HG02840 (cell line): ENCODE data around the gene SH3BP1.

Experiments used
- ATAC-seq: cut with Tn5 transposase; IDR thresholded peaks from one replicate; pipeline ENCODE4 v1.9.1; 2021; ENCODE audit warnings: mild to moderate bottlenecking, moderate library complexity, moderate number of reproducible peaks; ENCODE audit not compliant: unreplicated experiment, low FRiP score

SH3BP1 gene

DNA sequence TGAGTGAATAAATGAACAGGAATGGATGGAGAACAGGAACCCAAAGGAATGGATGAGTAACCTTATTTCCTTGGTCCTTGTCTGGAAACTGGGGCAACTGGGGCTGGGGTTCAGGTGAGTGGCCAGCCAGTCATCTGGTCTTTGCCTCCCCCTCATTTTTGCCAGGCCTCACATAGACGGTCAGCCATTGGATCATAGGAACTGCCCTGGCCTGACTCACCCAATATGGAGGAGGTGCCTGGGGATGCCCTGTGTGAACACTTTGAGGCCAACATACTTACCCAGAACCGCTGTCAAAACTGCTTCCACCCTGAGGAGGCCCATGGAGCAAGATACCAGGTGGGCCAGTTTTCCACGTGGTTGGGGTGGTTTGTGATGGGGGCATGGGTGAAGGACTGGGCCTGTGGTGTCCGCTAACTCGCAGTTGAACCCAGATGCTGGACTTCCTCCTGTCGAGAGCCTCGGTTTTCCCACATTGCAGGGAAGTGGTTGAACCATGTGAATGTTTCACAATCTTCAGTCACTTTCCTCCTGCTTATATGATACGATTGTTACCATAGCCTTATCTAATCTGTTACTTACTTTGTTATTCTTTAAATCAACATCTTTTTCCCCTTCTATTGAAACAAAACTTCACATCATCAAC, 61.8 kb downstream of the SH3BP1 start:
- ATAC-seq = no peak

DNA sequence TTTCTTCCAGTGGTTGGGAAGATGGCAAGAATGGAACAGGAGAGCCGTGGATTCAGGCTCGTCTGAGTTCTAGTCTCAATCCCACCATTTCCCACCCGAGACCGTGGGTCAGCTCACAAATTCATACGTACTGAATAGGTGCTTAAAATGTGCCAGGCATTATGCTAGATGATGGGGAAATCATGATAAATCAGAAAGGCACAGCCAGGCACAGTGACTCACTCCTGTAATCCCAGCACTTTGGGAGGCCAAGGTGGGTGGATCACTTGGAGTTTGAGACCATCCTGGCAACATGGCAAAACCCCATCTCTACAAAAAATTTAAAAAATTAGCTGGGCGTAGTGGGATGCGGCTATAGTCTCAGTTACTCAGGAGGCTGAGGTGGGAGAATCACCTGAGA, 64.4 kb downstream of the SH3BP1 start:
- no peak for ATAC-seq

DNA sequence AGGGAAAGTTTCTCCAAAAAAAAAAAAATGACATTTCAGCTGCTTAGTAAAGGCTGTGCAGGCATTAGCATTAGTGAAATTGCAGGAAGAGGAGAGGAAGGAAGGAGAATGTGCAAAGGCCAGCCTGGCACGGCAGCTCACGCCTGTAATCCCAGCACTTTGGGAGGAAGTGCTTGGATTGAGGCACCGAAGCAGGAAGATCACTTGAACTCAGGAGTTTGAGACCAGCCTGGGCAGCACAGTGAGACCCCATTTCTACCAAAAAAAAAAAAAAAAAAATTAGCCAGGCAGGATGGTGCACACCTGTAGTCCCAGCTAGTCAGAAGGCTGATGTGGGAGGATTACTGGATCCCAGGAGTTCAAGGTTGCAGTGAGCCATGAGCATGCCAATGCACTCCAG, 65.2 kb downstream of the SH3BP1 start:
- no peak for ATAC-seq

DNA sequence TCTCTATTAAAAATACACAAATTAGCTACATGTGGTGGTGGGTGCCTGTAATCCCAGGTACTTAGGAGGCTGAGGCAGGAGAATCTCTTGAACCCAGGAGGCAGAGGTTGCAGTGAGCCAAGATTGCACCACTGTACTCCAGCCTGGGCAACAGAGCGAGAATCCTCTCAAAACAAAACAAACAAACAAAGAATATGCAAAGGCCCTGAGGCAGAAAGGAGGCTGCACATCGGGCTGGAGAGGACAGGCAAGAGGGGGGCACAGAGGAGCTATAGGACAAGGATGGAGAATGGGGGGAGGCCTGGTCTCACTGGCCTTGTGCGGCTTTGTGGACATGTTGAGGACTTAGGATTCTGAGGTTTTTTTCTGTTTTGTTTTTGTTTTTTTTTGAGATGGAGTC, 65.7 kb downstream of the SH3BP1 start:
- ATAC-seq = no peak
